ENCODE measurements around the gene SASH1. TPM values are rescaled to one million over a fixed set of nuclear protein-coding genes. Genes with fewer than 3 reads are reported as not detected.

Gene SASH1
- total RNA-seq, 1 experiment from 2014 or later, result 27.4 TPM

DNA sequence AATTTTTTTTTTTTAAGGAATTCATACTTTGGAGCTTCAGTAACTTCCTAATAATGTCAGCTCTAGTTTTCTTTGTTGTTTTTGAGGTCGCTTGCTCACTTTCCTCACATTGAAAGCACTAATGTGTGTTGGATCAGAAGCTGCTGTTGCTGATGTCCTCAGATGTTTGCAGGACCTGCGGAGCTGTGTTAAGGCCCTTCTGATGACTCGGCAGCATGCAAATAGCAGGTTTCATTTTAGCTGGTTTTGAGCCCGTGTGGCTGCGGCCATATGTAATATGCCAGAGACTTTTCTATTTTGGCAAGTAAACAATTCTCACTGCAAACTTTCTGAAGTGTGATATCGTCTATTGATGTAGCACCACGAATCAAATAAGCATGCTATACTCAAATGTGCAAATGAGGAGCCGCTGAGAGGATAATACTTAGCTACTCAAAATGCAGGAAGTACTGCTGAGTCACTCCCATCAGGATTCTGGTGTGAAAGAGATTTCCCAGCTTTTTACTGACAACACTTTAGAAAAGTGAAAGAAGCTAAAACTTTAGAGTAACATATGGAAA is 187.8 kb downstream of the SASH1 start:
- POLR2A ChIA-PET, result interaction anchor here (0.6 kb wide), 1 partner anchor 172 kb away, joined by 3 read pairs; no protein-coding TSS in a partner anchor
- H3K27ac Mint-ChIP-seq, result peak overlapping the region; percentile 86

DNA sequence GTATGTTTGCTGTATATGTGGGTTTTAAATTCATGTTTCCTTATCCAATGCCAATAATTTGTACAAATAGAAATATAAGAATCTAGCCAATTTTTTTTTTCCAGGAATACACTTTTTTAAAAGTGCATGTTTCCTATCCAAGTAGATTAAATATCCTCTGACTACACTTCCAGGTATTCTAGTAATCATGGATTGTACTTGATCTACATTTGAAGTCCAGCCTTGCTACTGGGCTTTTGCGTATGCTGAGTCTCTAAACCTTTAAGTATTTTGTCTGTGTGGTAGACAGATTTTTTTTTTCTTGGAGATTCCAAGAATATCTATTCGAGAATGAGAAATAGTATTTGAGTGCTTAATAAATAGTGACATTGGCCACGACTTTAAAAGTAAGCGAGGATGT is 188.3 kb downstream of the SASH1 start:
- POLR2A ChIA-PET, result interaction anchor here (0.6 kb wide), 1 partner anchor 172 kb away, joined by 3 read pairs; no protein-coding TSS in a partner anchor
- Mint-ChIP-seq H3K4me3 (no peak overlapping the region), H3K4me1 (peaks cover 25% of the 10 kb centered on the region), H3K36me3 (peaks cover 73% of the 10 kb centered on the region), H3K27ac (peak overlapping the region; percentile 86), H3K9me3 (no peaks in the 10 kb centered on the region), H3K27me3 (ENCODE audit: low read depth) (no peaks in the 10 kb centered on the region)
- CTCF ChIA-PET, result interaction anchor here (0.6 to 1.3 kb wide), 6 partner anchors 9 to 901 kb away, joined by 3 to 4 read pairs (median 3); no protein-coding TSS in a partner anchor
- ATAC-seq (no peak), DNase-seq (ENCODE audit: low spot score) (no peak)
- no peak for TF ChIP-seq NR1H2 (CRISPR knock-in tag; IDR thresholded peaks at IDR 0.05)
- TF ChIP-seq, protein P1, sequence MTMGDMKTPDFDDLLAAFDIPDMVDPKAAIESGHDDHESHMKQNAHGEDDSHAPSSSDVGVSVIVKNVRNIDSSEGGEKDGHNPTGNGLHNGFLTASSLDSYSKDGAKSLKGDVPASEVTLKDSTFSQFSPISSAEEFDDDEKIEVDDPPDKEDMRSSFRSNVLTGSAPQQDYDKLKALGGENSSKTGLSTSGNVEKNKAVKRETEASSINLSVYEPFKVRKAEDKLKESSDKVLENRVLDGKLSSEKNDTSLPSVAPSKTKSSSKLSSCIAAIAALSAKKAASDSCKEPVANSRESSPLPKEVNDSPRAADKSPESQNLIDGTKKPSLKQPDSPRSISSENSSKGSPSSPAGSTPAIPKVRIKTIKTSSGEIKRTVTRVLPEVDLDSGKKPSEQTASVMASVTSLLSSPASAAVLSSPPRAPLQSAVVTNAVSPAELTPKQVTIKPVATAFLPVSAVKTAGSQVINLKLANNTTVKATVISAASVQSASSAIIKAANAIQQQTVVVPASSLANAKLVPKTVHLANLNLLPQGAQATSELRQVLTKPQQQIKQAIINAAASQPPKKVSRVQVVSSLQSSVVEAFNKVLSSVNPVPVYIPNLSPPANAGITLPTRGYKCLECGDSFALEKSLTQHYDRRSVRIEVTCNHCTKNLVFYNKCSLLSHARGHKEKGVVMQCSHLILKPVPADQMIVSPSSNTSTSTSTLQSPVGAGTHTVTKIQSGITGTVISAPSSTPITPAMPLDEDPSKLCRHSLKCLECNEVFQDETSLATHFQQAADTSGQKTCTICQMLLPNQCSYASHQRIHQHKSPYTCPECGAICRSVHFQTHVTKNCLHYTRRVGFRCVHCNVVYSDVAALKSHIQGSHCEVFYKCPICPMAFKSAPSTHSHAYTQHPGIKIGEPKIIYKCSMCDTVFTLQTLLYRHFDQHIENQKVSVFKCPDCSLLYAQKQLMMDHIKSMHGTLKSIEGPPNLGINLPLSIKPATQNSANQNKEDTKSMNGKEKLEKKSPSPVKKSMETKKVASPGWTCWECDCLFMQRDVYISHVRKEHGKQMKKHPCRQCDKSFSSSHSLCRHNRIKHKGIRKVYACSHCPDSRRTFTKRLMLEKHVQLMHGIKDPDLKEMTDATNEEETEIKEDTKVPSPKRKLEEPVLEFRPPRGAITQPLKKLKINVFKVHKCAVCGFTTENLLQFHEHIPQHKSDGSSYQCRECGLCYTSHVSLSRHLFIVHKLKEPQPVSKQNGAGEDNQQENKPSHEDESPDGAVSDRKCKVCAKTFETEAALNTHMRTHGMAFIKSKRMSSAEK (CRISPR knock-in tag; IDR thresholded peaks at IDR 0.05; ENCODE audit: borderline replicate concordance), result no peak
- TF ChIP-seq EMX1 (CRISPR knock-in tag; IDR thresholded peaks at IDR 0.05), result no peak
- TF ChIP-seq, protein P2, sequence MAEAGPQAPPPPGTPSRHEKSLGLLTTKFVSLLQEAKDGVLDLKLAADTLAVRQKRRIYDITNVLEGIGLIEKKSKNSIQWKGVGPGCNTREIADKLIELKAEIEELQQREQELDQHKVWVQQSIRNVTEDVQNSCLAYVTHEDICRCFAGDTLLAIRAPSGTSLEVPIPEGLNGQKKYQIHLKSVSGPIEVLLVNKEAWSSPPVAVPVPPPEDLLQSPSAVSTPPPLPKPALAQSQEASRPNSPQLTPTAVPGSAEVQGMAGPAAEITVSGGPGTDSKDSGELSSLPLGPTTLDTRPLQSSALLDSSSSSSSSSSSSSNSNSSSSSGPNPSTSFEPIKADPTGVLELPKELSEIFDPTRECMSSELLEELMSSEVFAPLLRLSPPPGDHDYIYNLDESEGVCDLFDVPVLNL (CRISPR knock-in tag; IDR thresholded peaks at IDR 0.05; ENCODE audit: borderline replicate concordance, low read depth), result no peak
- TF ChIP-seq, protein P3, sequence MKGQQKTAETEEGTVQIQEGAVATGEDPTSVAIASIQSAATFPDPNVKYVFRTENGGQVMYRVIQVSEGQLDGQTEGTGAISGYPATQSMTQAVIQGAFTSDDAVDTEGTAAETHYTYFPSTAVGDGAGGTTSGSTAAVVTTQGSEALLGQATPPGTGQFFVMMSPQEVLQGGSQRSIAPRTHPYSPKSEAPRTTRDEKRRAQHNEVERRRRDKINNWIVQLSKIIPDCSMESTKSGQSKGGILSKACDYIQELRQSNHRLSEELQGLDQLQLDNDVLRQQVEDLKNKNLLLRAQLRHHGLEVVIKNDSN (CRISPR knock-in tag; IDR thresholded peaks at IDR 0.05), result no peak
- TF ChIP-seq, protein P4, sequence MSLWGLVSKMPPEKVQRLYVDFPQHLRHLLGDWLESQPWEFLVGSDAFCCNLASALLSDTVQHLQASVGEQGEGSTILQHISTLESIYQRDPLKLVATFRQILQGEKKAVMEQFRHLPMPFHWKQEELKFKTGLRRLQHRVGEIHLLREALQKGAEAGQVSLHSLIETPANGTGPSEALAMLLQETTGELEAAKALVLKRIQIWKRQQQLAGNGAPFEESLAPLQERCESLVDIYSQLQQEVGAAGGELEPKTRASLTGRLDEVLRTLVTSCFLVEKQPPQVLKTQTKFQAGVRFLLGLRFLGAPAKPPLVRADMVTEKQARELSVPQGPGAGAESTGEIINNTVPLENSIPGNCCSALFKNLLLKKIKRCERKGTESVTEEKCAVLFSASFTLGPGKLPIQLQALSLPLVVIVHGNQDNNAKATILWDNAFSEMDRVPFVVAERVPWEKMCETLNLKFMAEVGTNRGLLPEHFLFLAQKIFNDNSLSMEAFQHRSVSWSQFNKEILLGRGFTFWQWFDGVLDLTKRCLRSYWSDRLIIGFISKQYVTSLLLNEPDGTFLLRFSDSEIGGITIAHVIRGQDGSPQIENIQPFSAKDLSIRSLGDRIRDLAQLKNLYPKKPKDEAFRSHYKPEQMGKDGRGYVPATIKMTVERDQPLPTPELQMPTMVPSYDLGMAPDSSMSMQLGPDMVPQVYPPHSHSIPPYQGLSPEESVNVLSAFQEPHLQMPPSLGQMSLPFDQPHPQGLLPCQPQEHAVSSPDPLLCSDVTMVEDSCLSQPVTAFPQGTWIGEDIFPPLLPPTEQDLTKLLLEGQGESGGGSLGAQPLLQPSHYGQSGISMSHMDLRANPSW (CRISPR knock-in tag; conservative IDR thresholded peaks at IDR 0.05; ENCODE audit: low read depth), result no peak
- TF ChIP-seq, protein P5, sequence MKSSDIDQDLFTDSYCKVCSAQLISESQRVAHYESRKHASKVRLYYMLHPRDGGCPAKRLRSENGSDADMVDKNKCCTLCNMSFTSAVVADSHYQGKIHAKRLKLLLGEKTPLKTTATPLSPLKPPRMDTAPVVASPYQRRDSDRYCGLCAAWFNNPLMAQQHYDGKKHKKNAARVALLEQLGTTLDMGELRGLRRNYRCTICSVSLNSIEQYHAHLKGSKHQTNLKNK (CRISPR knock-in tag; IDR thresholded peaks at IDR 0.05), result no peak
- TF ChIP-seq, protein P6, sequence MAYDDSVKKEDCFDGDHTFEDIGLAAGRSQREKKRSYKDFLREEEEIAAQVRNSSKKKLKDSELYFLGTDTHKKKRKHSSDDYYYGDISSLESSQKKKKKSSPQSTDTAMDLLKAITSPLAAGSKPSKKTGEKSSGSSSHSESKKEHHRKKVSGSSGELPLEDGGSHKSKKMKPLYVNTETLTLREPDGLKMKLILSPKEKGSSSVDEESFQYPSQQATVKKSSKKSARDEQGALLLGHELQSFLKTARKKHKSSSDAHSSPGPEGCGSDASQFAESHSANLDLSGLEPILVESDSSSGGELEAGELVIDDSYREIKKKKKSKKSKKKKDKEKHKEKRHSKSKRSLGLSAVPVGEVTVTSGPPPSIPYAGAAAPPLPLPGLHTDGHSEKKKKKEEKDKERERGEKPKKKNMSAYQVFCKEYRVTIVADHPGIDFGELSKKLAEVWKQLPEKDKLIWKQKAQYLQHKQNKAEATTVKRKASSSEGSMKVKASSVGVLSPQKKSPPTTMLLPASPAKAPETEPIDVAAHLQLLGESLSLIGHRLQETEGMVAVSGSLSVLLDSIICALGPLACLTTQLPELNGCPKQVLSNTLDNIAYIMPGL (CRISPR knock-in tag; IDR thresholded peaks at IDR 0.05), result no peak
- TF ChIP-seq HMGA2 (CRISPR knock-in tag; IDR thresholded peaks at IDR 0.05), result no peak
- TF ChIP-seq, protein P7, sequence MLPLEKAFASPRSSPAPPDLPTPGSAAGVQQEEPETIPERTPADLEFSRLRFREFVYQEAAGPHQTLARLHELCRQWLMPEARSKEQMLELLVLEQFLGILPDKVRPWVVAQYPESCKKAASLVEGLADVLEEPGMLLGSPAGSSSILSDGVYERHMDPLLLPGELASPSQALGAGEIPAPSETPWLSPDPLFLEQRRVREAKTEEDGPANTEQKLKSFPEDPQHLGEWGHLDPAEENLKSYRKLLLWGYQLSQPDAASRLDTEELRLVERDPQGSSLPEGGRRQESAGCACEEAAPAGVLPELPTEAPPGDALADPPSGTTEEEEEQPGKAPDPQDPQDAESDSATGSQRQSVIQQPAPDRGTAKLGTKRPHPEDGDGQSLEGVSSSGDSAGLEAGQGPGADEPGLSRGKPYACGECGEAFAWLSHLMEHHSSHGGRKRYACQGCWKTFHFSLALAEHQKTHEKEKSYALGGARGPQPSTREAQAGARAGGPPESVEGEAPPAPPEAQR (CRISPR knock-in tag; IDR thresholded peaks at IDR 0.05), result no peak
- no peak for TF ChIP-seq ETV6 (CRISPR knock-in tag; IDR thresholded peaks at IDR 0.05)
- TF ChIP-seq NFATC4 (CRISPR knock-in tag; IDR thresholded peaks at IDR 0.05), result no peak
- TF ChIP-seq RELA (CRISPR knock-in tag; IDR thresholded peaks at IDR 0.05; ENCODE audit: borderline replicate concordance), result no peak
- TF ChIP-seq FOXP1 (CRISPR knock-in tag; IDR thresholded peaks at IDR 0.05; ENCODE audit: borderline replicate concordance), result no peak
- no peak for TF ChIP-seq TEAD1 (CRISPR knock-in tag; IDR thresholded peaks at IDR 0.05)
- TF ChIP-seq, protein P8, sequence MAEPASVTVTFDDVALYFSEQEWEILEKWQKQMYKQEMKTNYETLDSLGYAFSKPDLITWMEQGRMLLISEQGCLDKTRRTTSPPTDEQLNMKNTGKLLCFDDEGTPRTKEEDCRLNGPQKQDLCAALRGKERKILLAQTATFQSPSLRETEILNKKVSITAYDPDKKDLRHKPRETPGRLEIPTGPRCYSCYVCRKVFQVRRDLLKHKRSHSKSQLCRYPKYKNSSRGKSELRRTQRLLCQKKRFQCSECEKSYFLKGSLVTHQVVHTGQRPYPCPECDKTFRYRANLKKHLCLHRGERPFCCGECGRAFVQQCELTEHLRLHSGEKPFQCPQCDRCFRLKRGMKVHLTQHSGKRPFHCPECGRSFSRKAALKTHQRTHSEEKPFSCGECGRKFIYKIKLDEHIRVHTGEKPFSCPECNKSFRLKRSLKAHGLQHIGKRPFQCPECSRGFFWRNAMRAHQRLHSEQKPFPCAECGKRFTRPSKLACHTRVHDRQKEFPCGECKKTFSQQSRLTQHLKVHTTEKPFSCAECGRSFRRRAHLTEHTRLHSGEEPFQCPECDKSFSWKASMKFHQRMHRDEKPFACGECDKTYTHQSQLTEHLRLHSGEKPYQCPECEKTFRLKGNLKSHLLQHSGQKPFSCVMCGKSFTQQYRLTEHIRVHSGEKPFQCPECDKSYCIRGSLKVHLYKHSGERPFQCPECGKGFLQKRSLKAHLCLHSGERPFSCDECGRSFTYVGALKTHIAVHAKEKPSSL (CRISPR knock-in tag; conservative IDR thresholded peaks at IDR 0.05), result no peak
- TF ChIP-seq GABPB1 (CRISPR knock-in tag; IDR thresholded peaks at IDR 0.05), result no peak

More for the DNA sequence above, 187.8 kb downstream of the SASH1 start:
- peak; percentile 60; the same call in 1 of the 2 replicates for TF ChIP-seq NFE2L1 (CRISPR knock-in tag; IDR thresholded peaks at IDR 0.05)
- TF ChIP-seq ZNF263 (CRISPR knock-in tag; IDR thresholded peaks at IDR 0.05; ENCODE audit: low read depth), result no peak
- no peak overlapping the region for H3K4me3 Mint-ChIP-seq
- H3K9me3 Mint-ChIP-seq, result no peaks in the 10 kb centered on the region
- CTCF ChIA-PET, result interaction anchor here (0.6 to 1.3 kb wide), 7 partner anchors 10 to 902 kb away, joined by 3 to 4 read pairs (median 3); no protein-coding TSS in a partner anchor
- no peak for DNase-seq (ENCODE audit: low spot score)
- peak; percentile 70 for ATAC-seq
- H3K27me3 Mint-ChIP-seq (ENCODE audit: low read depth), result no peaks in the 10 kb centered on the region
- H3K4me1 Mint-ChIP-seq, result peaks cover 25% of the 10 kb centered on the region
- H3K36me3 Mint-ChIP-seq, result peaks cover 72% of the 10 kb centered on the region

Measured in WTC11 (cell line).